Mesenchymal stem cell (in vitro differentiated cells and primary cell): ENCODE measurements around the gene C19orf25.
A peak's percentile ranks its signal among the peaks of the same experiment; 100 is the strongest.

Experiments
- DNase-seq: peaks from one replicate; pipeline ENCODE4 v3.0.0-alpha.2; 2013
- H2AFZ ChIP-seq: one replicate; pipeline ENCODE4 v1.6.1; 2013; ENCODE audit warnings: low read depth, mild to moderate bottlenecking, control low read depth, inconsistent platforms, low read length, moderate library complexity
- H2AK5ac ChIP-seq: 2 replicates; pipeline ENCODE4 v1.6.1; 2013; ENCODE audit warnings: low read length, moderate library complexity, mild to moderate bottlenecking, inconsistent platforms; ENCODE audit not compliant: severe bottlenecking
- H2BK120ac ChIP-seq: one replicate; pipeline ENCODE4 v1.6.1; 2013; ENCODE audit warnings: low read depth, mild to moderate bottlenecking, inconsistent platforms, low read length, moderate library complexity
- H2BK12ac ChIP-seq, 2 experiments: one replicate each; pipeline ENCODE4 v1.6.1; 2013; ENCODE audit warnings: inconsistent platforms in 2 of 2, low read length in 2 of 2, mild to moderate bottlenecking in 2 of 2, moderate library complexity in 2 of 2, control low read depth in 1 of 2
- H2BK15ac ChIP-seq: one replicate; pipeline ENCODE4 v1.6.1; 2013; ENCODE audit warnings: mild to moderate bottlenecking, low read depth, inconsistent platforms; ENCODE audit not compliant: poor library complexity, severe bottlenecking
- H2BK5ac ChIP-seq: 2 replicates; pipeline ENCODE4 v1.6.1; 2013; ENCODE audit warnings: low read depth, mild to moderate bottlenecking, low read length, control low read depth, inconsistent platforms; ENCODE audit not compliant: poor library complexity, severe bottlenecking
- H3K14ac ChIP-seq, 2 experiments: one replicate each; pipeline ENCODE4 v1.6.1; 2013; ENCODE audit warnings: inconsistent platforms in 2 of 2, low read length in 2 of 2, control low read depth in 1 of 2, mild to moderate bottlenecking in 1 of 2, moderate library complexity in 1 of 2
- H3K18ac ChIP-seq, 2 experiments: one replicate each; pipeline ENCODE4 v1.6.1; 2013; ENCODE audit warnings: inconsistent platforms in 2 of 2, low read length in 2 of 2, control low read depth in 1 of 2, low read depth in 1 of 2, mild to moderate bottlenecking in 1 of 2
- H3K23ac ChIP-seq, 2 experiments: one replicate each; pipeline ENCODE4 v1.6.1; 2013; ENCODE audit warnings: inconsistent platforms in 2 of 2, low read length in 2 of 2, mild to moderate bottlenecking in 2 of 2, moderate library complexity in 2 of 2, control low read depth in 1 of 2
- H3K27ac ChIP-seq: 2 replicates; pipeline ENCODE4 v1.5.1; 2013; ENCODE audit warnings: mild to moderate bottlenecking, moderate library complexity, low read length, control low read depth, inconsistent platforms; ENCODE audit not compliant: poor library complexity, severe bottlenecking
- H3K27me3 ChIP-seq, 2 experiments: 2 replicates each; pipeline versions ENCODE4 v1.6.1 to v1.7.0; 2013; ENCODE audit warnings: low read length in 2 of 2, mild to moderate bottlenecking in 2 of 2, moderate library complexity in 2 of 2, control low read depth in 1 of 2, inconsistent platforms in 1 of 2; ENCODE audit not compliant: control insufficient read depth in 1 of 2, insufficient read depth in 1 of 2
- H3K36me3 ChIP-seq, 2 experiments: 2 replicates each; pipeline versions ENCODE4 v1.6.1 to v1.7.0; 2013; ENCODE audit warnings: low read length in 2 of 2, control low read depth in 1 of 2, inconsistent platforms in 1 of 2, low read depth in 1 of 2, mild to moderate bottlenecking in 1 of 2; ENCODE audit not compliant: insufficient read depth in 2 of 2, control insufficient read depth in 1 of 2
- H3K4ac ChIP-seq, 2 experiments: one replicate each; pipeline ENCODE4 v1.6.1; 2013; ENCODE audit warnings: inconsistent platforms in 2 of 2, low read length in 2 of 2, mild to moderate bottlenecking in 2 of 2, moderate library complexity in 2 of 2, control low read depth in 1 of 2, low read depth in 1 of 2
- H3K4me1 ChIP-seq: 2 replicates; pipeline ENCODE4 v1.6.1; 2013; ENCODE audit warnings: low read depth, low read length, control low read depth; ENCODE audit not compliant: control insufficient read depth, insufficient read depth
- H3K4me2 ChIP-seq: 2 replicates; pipeline ENCODE4 v1.6.1; 2013; ENCODE audit warnings: low read length, mild to moderate bottlenecking, inconsistent platforms; ENCODE audit not compliant: poor library complexity, severe bottlenecking
- H3K4me3 ChIP-seq, 2 experiments: 2 replicates each; pipeline versions ENCODE4 v1.5.1 to v1.7.0; 2013; ENCODE audit warnings: low read length in 2 of 2, mild to moderate bottlenecking in 2 of 2, control low read depth in 1 of 2, low read depth in 1 of 2; ENCODE audit not compliant: insufficient read depth in 1 of 2
- H3K79me1 ChIP-seq: replicated peaks from 2 replicates; pipeline ENCODE4 v1.6.1; 2013; ENCODE audit warnings: mild to moderate bottlenecking, control low read depth, low read length, inconsistent platforms; ENCODE audit not compliant: poor library complexity, severe bottlenecking
- H3K9ac ChIP-seq: 2 replicates; pipeline ENCODE4 v1.7.0; 2013; ENCODE audit warnings: mild to moderate bottlenecking, low read length, moderate library complexity
- H3K9me3 ChIP-seq: 2 replicates; pipeline ENCODE4 v1.7.0; 2013; ENCODE audit warnings: mild to moderate bottlenecking, low read length; ENCODE audit not compliant: control insufficient read depth
- H4K8ac ChIP-seq: one replicate; pipeline ENCODE4 v1.6.1; 2013; ENCODE audit warnings: inconsistent platforms, mild to moderate bottlenecking, low read length, moderate library complexity
- H4K91ac ChIP-seq: one replicate; pipeline ENCODE4 v1.6.1; 2013; ENCODE audit warnings: mild to moderate bottlenecking, low read length, inconsistent platforms
- WGBS: methylation state at CpG from one replicate; pipeline ENCODE4 v1.1.7; 2013; ENCODE audit warnings: mixed read lengths; 5-methylcytosine and 5-hydroxymethylcytosine counted together

The C19orf25 gene

DNA sequence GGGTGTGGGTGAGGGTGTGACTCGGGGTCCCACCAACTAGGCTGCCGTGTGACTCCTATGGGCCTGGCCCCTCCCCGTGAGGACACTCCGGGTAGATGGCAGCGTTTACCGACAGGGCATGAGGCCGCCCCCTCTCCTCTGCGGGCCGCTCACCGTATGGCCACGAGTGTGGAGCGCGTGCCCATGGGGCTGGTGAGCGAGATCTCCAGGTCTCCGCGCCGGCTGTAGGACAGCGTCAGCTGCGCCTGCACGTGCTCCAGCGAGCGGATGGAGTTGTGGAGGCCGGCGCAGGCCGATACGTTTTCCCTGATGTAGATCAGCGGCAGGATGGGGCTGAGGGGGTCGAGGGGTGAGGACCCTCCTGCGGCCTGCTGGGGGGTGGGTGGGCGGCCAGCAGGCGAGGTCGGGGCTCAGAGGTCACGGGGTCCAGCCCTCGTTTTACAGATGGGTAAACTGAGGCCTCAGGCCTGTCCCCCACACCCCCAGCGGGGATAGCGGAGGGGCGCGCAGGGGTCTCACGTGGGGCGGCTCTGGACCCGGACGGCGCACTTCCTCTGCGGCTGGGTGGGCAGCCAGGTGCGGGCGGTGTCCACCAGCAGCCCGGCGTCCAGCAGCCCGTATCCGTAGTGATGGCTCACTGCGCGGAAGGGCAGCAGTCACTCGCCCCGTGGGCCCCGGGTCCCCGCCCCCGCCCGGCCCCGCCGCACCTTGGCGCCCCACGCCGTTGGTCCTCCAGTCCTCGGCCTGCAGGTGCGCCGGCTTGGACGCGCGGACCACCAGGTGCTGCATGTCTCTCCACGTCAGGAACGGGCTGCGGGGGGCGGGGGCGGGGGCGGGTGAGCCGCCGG, 4.3 kb upstream of the C19orf25 start:
- Histone ChIP-seq H3K9ac (no peak overlapping the region), H2BK15ac (no peak overlapping the region), H3K36me3 (peaks cover 0 to 26% of the 10 kb centered on the region in 2 experiments), H3K14ac (no peak overlapping the region), H2BK12ac (no peak overlapping the region), H3K79me1 (no peaks in the 10 kb centered on the region), H3K4me1 (peaks cover 2% of the 10 kb centered on the region), H3K4ac (no peak overlapping the region), H4K8ac (no peak overlapping the region), H2BK120ac (no peak overlapping the region), H3K4me3 (no peak overlapping the region), H3K4me2 (no peak overlapping the region), H2BK5ac (no peak overlapping the region), H2AK5ac (no peak overlapping the region), H3K27ac (no peak overlapping the region), H3K9me3 (no peaks in the 10 kb centered on the region), H2AFZ (no peak overlapping the region), H3K27me3 (no peaks in the 10 kb centered on the region), H3K18ac (no peak overlapping the region), H3K23ac (no peak overlapping the region), H4K91ac (peak overlapping the region; percentile 18)
- DNase-seq: no peak
- 93% methylated on average over 74 of the region's 77 CpGs for WGBS

DNA sequence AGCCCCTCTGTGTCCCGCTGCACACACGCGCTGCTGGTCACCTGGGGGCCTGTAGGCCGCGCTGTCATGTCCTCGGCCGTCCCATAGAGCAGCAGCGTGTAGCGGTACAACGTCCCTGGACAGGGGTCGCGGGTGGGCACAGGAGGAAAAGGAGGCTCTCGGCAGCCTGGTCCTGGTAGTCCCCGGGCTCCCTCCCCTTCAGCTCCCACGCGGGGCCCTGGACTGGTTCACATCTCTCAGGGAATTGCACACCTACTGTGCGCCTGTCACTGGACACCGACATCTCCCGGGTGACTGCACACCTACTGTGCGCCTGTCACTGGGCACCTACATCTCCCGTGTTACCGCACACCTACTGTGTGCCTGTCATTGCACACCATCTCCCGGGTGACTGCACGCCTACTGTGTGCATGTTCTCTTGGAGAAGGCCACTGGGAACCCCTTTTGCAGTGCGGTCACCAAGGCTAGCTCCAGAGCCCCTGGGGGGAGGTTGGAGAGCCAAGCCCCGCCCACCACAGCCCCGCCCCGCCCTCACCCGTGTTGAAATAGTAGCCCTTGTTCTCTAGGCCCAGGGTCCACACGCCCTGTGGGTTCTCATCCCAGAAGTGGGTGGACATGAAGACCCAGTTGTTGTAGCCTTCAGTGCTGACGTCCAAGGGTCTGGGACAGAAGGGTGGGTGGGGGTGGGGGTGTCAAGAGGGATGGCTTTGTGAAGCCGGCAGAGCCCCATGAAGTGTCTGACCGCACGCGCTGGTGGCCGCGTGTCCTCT, 3.5 kb upstream of the C19orf25 start:
- Histone ChIP-seq H3K27me3 (no peaks in the 10 kb centered on the region), H2BK12ac (no peak overlapping the region), H2AK5ac (no peak overlapping the region), H3K4me1 (peaks cover 6% of the 10 kb centered on the region), H2BK5ac (no peak overlapping the region), H3K23ac (no peak overlapping the region), H2BK120ac (no peak overlapping the region), H3K4ac (no peak overlapping the region), H2BK15ac (no peak overlapping the region), H4K8ac (no peak overlapping the region), H4K91ac (peak overlapping the region; percentile 67), H3K9me3 (no peaks in the 10 kb centered on the region), H3K9ac (no peak overlapping the region), H3K18ac (peak overlapping the region in 1 of 2 experiments; percentile 25), H3K36me3 (peaks cover under 1 to 26% of the 10 kb centered on the region in 2 experiments), H3K4me2 (no peak overlapping the region), H2AFZ (no peak overlapping the region), H3K14ac (no peak overlapping the region), H3K4me3 (no peak overlapping the region), H3K27ac (no peak overlapping the region), H3K79me1 (peaks cover 2% of the 10 kb centered on the region)
- 91% methylated on average over 37 of the region's 37 CpGs for WGBS
- no peak for DNase-seq

DNA sequence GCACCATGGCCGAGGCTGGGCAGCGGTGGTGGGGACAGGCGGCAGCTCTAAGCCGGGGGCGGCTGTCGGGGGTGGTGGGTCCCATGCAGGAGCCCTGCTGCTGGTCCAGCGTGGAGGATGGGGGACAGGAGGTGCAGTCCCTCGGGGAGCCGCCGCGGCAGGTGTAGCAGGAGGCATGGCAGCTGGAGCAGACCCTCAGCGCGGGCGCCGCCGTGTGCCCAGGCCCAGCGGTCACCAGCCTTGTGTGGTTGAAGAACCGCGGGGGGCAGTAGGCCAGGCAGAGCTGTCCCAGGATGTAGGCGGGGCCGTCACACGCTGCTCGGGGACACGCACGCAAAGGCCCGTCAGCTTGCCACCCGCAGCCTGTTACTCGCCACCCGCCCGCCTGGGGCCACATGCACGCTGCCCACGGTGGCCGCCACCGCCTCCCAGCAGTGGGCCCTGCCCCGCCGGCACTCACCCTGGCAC, 2.9 kb upstream of the C19orf25 start:
- no peak overlapping the region for H3K9ac ChIP-seq
- 95% methylated on average over 31 of the region's 36 CpGs for WGBS
- H2BK5ac ChIP-seq: no peak overlapping the region
- no peak overlapping the region for H2BK120ac ChIP-seq
- no peak overlapping the region for H2AFZ ChIP-seq
- H3K27me3 ChIP-seq: no peaks in the 10 kb centered on the region
- no peak overlapping the region for H3K4ac ChIP-seq
- H3K14ac ChIP-seq: no peak overlapping the region
- peaks cover 5 to 20% of the 10 kb centered on the region in 2 experiments for H3K36me3 ChIP-seq
- H2BK15ac ChIP-seq: no peak overlapping the region
- H4K91ac ChIP-seq: peak overlapping the region; percentile 67
- H3K23ac ChIP-seq: no peak overlapping the region
- no peak overlapping the region for H2BK12ac ChIP-seq
- no peaks in the 10 kb centered on the region for H3K9me3 ChIP-seq
- peaks cover 5% of the 10 kb centered on the region for H3K79me1 ChIP-seq
- no peak overlapping the region for H3K4me3 ChIP-seq
- H3K4me1 ChIP-seq: peaks cover 6% of the 10 kb centered on the region
- no peak for DNase-seq
- H3K4me2 ChIP-seq: no peak overlapping the region
- no peak overlapping the region for H3K27ac ChIP-seq
- H4K8ac ChIP-seq: no peak overlapping the region
- H3K18ac ChIP-seq: no peak overlapping the region
- no peak overlapping the region for H2AK5ac ChIP-seq

DNA sequence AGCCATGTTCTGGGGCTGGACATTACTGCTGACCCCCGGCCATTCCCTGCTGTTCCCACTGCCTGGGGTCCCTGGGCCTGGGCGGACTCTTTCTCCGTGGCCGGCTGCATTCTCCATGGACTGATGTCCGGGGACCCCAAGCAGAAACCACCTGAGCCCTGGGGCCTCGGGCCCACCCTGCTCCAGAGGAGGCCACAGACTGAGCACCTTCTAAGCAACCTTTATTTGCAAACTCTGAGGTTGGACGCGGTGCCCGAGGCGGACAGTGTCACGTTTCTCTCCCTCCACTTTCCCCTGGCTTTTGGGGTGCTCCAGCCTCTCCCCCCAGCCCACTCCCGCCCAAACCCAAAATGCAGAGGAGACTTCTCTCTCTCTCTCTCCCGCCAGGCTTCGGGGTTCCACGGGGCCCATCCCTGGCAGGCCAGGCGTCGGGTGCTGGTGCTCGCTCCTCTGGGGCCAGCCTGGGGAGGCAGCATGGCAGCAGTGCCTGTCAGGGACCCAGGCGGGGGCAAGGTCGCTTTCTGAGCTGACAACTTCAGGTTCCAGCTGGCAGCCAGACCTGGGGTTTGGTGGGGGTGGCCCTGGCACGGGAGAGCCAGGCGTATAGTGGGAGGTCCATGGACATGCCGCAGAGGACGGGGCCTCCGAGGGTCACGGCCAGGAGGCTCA, 2.3 kb upstream of the C19orf25 start:
- Histone ChIP-seq H4K8ac (no peak overlapping the region), H2BK12ac (no peak overlapping the region), H3K9ac (no peak overlapping the region), H2AK5ac (no peak overlapping the region), H3K4me2 (no peak overlapping the region), H3K4me3 (no peak overlapping the region), H2BK5ac (no peak overlapping the region), H3K23ac (no peak overlapping the region), H3K9me3 (no peaks in the 10 kb centered on the region), H3K4me1 (peaks cover 6% of the 10 kb centered on the region), H3K4ac (no peak overlapping the region), H2AFZ (no peak overlapping the region), H3K18ac (no peak overlapping the region), H3K79me1 (peaks cover 5% of the 10 kb centered on the region), H2BK120ac (no peak overlapping the region), H2BK15ac (no peak overlapping the region), H3K27ac (no peak overlapping the region), H3K14ac (no peak overlapping the region), H3K27me3 (no peaks in the 10 kb centered on the region), H4K91ac (no peak overlapping the region), H3K36me3 (peaks cover 5 to 18% of the 10 kb centered on the region in 2 experiments)
- 93% methylated on average over 26 of the region's 26 CpGs for WGBS
- DNase-seq: no peak
